NCI-H1092 treated with DMSO at 0.1 percent for 48 hours (cell line): ENCODE data around the gene NRG3.

Source experiments
- DNase-seq: peaks from one replicate; lab custom pipeline; 2025; lab: John Stamatoyannopoulos, UW

Gene NRG3

GRCh38 chr10:81884856-81885255 is 9.9 kb downstream of the NRG3 start:
- no peak for DNase-seq

GRCh38 chr10:81885491-81885890 is 10.5 kb downstream of the NRG3 start:
- no peak for DNase-seq

- DNase-seq, result no peak
Measured at GRCh38 chr10:81886939-81887338, 11.9 kb downstream of the NRG3 start.

- DNase-seq, result no peak
Measured at GRCh38 chr10:81889181-81889769, 14.3 kb downstream of the NRG3 start.

- DNase-seq, result no peak
Measured at GRCh38 chr10:81894616-81895015, 19.6 kb downstream of the NRG3 start.

- DNase-seq, result no peak
Measured at GRCh38 chr10:81898518-81898917, 23.5 kb downstream of the NRG3 start.

DNA sequence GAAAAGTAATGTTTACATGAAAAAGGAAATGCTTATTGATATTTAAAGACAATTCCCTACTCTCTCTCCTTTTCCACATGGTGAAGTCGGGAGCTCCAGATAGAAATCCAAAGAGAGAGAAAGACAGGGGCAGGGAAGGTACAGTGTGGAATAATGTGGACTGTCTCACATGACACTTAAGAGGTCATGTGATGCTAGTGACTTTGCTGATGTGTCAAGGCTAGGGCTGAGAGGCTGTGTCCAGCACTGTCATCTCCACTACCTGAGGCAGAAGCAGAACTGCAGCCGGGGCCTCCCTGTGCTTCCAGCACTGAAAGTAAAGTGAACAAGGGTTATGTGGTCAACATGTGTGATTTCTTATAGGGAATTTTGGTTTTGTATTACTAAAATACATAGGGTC is 26.0 kb downstream of the NRG3 start:
- no peak for DNase-seq

- no peak for DNase-seq
Measured at GRCh38 chr10:81903472-81903871, 28.5 kb downstream of the NRG3 start.

- DNase-seq, result no peak
Measured at GRCh38 chr10:81905161-81905560, 30.2 kb downstream of the NRG3 start.

GRCh38 chr10:81909453-81909852 is 34.5 kb downstream of the NRG3 start:
- DNase-seq, result no peak

- DNase-seq, result no peak
Measured at GRCh38 chr10:81911328-81911727, 36.3 kb downstream of the NRG3 start.

GRCh38 chr10:81914736-81915503 is 39.9 kb downstream of the NRG3 start:
- no peak for DNase-seq

DNA sequence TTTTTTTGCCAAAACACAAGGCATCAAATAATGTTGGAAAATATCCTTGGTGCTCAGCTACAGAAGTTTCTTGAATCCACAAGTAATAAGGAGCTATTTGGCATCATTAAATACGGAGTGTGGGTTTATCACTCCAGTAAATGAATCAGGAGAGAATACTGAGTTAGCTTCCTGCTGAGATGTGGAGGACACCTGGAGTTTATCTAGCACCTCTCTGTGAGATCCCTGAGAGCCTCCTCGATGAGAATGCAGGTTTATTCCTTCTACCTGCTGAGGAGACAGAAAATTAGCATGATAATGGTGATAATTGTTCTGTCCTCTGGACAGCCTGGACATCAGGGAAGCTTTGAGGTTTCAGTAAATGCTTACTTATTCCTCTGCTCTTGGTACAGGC is 40.5 kb downstream of the NRG3 start:
- no peak for DNase-seq

GRCh38 chr10:81917666-81918065 is 42.7 kb downstream of the NRG3 start:
- no peak for DNase-seq

DNA sequence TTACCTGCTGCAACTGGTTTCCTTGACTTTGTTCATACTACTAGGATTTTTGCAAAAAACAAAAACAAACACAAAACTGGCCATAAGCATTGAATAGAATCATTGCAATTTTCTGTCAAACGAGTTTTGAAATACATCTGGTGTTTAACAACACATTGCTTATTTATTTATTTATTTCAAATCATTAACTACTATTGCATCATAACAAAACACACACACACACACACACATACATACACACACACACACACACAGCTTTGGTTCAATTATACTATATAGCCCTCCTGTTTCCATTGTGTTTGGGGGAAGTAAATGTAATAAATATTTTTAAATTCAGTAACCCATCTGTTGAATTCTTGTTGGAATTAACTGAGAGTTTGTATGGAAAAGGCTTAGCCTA is 43.8 kb downstream of the NRG3 start:
- DNase-seq, result no peak

DNA sequence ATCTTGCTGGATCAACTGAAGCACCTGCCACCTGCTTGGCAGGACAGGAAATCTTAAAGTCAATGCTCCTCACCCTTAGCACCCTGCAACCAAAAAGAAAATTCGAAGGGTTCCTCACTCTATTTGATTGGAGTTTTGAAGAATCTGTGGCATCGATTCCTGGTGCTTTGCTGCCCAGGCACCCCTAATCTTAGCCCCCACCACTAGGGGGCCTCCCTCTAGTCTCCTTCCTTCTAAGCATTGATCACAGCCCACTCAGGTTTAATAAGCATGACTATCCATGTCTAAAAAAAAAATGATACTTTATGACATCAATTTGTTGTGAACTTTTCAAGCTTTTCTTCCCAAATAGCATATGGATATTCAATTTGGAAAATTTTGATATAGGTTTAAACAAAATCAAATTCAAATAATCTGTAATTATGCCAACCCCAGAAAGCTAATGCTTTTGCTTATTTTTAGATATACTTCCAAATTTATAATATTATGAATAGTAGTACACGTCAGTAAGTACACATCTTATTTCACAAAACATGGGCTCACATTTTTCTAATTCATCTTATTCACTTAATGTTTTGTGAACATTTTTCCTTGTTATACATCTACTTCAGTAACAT is 45.3 kb downstream of the NRG3 start:
- no peak for DNase-seq

GRCh38 chr10:81928119-81928518 is 53.1 kb downstream of the NRG3 start:
- DNase-seq, result no peak

DNA sequence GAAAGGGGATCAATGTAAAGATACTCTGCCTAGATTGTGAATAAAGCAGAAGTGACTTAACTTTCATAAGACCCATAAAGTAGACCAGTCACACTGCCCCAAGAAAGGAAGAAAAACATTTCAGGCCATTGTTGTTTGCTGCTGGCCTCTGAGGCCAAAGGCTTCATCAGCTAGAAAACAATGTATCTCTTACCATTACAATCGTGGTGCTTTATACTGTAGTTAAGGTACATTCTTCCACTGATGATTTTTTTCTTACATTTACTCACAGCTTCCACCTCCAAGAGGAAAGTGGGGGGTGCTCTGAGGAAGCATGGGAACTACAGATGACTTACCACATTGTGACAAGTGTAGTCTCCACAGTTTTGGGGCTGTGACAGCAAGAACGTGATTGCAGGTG is 68.6 kb downstream of the NRG3 start:
- no peak for DNase-seq

GRCh38 chr10:81944609-81945008 is 69.6 kb downstream of the NRG3 start:
- DNase-seq, result no peak

DNA sequence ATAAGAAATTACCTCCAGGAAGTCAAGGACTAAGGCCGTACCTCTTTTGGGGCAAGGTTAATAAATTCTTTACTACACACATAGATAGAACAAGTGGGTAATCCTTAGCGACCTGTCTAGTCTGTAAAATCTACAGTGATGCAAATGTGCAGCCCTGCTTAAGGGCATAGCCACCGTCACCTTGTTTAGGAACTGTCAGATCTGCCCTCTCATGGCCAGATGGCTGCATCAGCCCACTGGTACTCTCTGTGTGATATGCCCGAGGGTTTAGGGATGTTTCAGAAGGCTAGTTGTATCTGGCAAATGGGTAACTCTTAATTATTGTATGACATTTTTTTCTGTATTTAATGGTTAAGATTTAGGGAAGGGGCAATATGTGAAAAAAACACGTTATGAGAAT is 74.3 kb downstream of the NRG3 start:
- DNase-seq, result no peak

DNA sequence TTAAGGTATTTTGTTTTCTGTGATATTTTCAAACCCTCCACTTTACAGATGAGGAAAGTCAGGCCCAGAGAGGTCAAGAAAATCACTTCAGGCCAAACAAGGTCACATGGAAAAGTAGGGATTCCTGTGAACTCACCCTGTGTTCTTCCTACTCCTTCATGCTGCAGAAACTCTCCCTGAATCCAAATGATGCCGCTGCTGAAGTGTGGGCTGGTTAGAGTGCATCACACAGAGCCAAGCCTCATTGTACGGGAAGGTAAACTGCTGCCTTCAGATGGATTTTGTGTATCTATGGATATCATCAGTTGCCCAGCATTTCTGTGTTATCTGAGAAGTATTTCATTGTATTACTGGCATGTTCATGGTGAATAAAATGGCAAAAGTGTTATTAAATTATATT is 75.4 kb downstream of the NRG3 start:
- DNase-seq, result no peak

DNA sequence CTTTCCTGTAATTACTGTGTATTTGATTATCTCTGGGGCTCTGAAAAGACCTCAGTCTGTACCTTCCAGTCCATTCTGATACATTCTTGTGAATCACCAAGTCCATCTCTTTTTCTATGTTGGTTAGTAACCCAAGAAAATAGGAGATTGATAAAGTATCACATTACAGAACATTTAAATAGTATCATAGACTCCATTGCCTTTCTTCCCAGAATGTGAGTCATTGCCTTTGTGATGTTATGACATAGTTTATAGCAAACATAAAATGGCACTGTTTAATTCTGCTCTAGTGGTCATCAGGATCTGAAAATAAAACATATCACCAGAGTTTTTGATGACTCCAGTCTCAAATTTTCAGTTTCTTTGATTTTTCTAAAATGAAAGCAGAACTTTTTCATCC is 78.4 kb downstream of the NRG3 start:
- DNase-seq, result no peak

- DNase-seq, result no peak
Measured at GRCh38 chr10:81957976-81958375, 83.0 kb downstream of the NRG3 start.

DNA sequence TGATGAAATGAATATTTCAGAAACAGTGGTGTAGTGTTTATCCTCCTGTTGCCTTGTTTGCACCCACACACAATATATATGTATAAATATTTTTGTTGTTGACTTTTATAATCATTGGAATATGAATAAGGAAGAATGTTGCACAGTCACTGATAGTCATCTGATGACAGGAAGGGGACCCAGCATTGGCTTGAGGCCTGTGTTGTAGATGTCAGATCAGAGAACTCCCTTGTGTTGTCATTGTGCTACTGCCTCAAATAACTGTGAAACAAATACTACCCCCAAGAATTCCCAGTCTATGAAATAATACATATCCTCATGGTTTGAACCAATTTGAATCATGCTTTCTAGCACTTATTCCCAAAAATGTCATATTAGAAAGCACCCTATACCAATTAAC is 84.0 kb downstream of the NRG3 start:
- no peak for DNase-seq
